HG02870 (cell line): ENCODE measurements around the gene C3orf22.

Experiments used
- ATAC-seq: cut with Tn5 transposase; IDR thresholded peaks from one replicate; pipeline ENCODE4 v1.9.1; 2021; ENCODE audit warnings: mild to moderate bottlenecking, moderate library complexity; ENCODE audit not compliant: unreplicated experiment

C3orf22 gene

DNA sequence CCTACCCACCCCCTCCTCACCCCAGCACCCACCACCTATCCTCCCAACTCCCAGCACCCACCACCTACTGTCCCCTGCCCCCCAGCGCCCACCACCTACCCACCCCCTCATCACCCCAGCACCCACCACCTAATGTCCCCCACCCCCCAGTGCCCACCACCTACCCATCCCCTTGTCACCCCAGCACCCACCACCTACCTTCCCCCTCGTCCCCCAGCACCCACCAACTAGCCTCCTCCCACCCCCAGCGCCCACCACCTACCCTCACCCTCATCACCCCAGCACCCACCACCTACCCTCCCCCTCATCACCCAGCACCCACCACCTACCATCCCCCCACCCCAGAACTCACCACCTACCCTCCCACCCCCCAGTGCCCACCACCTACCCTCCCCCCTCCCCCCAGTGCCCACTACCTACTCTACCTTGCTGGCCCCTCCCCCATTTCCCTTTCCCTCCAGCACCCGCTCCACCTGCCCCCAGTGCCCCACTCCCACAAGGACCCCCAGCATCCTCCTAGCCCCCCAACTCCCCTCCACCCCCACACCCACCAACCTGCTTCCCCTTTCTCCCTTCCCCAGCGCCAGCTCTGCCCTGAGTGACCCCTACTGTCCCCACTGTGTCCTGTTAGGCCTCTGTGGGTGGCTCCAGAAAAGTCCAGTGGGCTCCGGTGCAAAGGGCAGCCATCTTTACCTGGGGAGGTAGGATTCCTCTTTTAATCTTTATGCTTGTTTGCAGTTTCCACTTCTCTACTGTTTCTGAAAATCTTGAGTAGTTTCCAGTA, 42.4 kb downstream of the C3orf22 start:
- ATAC-seq: no peak

DNA sequence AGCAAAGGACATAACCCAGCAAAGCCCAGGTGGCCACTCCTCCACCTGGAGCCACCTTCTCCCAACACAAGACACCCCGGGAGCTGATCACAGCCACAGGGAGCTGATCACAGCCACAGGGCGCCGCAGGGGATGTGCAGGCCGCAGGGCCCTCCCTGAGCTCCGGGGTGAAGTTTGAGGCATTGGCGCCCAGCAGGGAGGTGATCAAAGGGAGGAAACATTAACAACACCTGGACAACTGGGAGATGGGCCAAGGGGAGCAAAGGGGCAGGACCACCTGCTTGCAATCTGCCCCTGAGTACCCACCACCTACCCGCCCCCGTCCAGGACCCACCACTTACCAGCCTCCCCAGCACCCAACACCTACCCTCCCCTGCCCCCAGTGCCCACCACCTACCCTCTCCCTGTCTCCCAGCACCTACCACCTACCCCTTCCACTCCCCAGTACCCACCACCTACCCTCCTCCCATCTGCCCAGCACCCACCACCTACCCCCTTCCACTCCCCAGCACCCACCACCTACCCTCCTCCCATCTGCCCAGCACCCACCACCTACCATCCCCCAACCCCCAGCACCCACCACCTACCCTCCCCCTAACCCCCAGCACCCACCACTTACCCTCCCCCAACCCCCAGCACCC, 43.5 kb downstream of the C3orf22 start:
- ATAC-seq: no peak

DNA sequence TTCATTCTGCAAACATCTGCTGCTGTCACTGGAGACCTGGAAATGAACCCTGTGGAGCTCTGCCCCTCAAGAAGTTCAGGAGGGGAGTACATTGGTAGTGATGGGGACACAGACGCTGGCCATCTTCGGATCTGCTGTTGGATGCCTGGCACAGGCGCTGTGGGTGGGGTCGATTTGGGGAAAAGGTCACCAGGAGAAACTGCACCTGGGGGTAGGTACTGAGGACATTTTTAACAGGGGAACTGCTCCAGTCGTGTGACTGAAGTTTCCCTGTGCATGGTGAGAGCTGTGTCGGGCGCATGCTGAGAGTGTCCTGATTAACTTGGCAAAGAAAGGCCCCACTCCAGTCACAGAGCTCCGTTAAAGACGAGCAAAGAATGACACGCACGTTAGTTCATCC, 44.6 kb downstream of the C3orf22 start:
- ATAC-seq: no peak

GRCh38 chr3:126512916-126513650, 45.6 kb downstream of the C3orf22 start:
- ATAC-seq: no peak

DNA sequence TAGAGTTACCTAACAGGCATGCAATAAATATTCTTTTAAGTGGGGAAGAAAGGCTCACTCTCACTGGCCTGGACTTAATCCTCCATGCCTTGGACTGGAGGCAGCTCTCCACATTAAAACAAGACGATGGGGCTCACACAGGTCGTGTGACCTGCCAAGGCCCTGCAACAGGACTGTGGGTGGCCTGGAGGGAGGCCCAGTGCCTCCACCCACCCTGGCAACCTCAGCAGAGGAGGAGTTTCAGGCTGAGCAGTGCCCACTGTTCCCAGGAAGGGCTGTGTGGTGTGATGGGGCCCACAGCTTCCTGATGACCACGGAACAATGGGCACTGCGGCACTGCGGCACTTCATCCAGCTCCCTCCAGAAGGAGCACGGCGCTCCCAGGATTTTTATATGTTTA, 46.7 kb downstream of the C3orf22 start:
- ATAC-seq: no peak

- ATAC-seq: no peak
Measured at GRCh38 chr3:126511291-126511690, 47.4 kb downstream of the C3orf22 start.

DNA sequence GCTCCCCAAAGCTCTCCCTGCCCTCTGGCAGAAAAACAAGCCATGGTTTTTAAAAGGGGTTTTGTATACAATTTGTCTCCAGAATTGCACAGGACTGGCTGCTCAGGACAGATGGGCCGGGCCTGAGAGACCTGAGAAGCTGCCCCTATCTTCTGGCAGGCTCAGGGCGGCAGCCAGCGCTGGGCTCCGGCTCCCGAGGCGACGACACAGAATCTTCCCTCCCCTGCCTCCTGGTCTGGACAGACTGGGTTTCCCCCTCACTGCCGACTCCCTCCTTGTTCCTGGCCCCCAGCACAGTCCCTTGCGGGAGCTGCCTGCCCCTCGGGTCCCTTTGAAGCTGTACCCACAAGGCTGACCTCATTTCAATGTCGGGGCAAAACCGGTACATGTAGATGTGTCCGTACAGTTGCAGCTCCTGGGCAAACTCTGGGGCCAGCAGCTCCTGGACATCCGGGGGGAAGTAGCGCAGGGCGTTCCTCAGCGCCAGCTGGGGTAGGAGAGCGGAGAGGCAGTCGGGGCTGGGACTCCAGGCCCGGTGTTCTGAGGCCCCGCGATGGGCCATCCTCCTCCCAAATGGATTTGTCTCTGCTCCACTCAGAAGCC, 48.3 kb downstream of the C3orf22 start:
- no peak for ATAC-seq

DNA sequence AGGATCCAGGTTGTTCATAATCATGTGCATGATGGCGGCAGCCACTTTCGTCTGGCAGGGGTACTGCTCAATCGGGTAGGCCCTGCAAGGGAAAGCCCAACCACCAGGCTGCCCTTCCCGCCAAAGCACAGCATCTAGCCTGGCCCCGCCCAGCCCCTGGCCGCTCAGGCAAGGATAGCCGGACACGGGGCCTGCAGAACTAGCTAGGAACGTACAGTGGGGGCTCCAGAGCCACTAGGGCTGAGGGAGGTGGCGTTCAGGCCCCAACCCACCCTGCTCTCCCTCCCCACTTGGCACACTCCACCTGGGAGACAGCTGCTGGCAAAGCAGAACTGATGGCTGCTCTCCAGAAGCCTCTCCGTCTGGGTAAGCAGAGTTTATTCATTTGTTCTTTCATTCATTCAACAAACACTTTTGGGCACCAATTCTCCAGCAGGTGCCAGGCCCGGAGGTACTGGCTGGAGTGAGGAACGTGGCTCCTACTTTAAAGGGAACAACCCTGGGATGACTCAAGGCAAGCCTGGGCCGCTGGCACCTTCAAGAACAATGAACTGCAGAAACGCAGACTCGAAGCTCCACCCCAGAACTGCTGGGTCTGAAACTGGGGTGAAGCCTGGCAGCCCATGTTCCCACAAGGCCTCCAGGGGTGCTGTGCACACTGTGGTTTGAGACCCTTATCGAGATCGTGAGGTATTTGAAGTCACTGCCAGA, 49.0 kb downstream of the C3orf22 start:
- ATAC-seq: no peak

DNA sequence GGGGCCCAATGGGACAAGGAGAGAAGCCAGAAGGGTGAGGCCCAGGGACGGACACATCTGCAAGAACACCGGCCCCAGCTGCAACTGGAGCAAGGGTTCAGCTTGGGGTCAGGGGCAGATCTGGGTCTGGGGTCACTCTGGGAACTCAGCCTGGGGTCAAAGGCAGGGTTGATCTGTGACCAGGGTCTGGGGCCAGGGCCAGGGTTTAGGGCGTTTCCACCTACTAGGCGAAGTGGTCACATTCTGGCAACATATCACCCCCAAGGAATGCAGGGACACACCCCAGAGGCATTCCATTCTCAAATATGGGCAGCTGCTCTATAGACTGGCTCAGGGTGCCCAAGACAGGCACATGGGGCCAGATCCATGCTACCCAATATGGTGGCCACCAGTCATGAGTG, 50.2 kb downstream of the C3orf22 start:
- no peak for ATAC-seq

DNA sequence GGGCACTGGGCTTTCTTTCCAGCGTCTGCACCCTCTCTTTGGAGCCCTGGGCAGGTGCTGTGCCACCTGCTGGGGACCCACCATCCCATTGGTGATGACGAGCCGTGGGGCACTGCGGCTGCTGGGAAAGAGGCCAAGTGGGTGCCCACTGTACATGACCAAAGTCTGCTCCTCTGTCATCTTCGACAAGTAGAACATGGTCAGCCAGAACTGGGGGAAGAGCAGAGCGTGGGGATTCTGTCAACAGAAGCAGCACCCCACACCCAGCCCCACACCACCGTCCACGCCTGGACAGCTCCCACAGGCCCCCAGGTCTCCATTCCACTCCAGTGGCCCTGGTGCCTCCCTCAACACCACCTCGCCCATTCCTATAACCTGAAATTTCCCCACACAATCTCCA, 50.8 kb downstream of the C3orf22 start:
- ATAC-seq: no peak

DNA sequence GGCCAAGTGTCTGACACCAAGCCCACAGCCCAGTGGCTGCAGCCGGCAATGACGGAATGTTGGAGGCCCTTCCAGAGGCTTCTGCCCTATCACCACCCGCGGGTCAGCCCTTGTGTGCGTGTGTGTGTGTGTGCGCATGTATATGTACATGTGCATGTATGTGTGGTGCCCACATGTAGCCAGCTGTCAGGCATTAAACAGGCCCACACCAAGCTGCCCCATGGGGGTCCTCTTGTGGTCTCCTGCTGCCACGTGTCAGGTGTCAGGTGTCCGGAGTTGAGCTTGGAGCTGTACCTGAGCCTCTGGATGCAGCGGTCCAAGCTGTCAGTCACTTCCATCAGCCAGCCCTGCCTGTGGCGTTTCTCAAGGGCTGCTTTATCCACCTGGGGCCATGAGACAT, 55.0 kb downstream of the C3orf22 start:
- ATAC-seq: no peak

- ATAC-seq: no peak
Measured at GRCh38 chr3:126502656-126503055, 56.1 kb downstream of the C3orf22 start.

- ATAC-seq: no peak
Measured at GRCh38 chr3:126501736-126502135, 57.0 kb downstream of the C3orf22 start.

- no peak for ATAC-seq
Measured at GRCh38 chr3:126501054-126501453, 57.7 kb downstream of the C3orf22 start.

- no peak for ATAC-seq
Measured at GRCh38 chr3:126500016-126500415, 58.7 kb downstream of the C3orf22 start.
